ENCODE data around the gene MYH9. TPM values are rescaled to one million over a fixed set of nuclear protein-coding genes. Genes with fewer than 3 reads are reported as not detected.

MYH9 gene
- total RNA-seq, 1 donor from 2014 or later, result 1,853 TPM

DNA sequence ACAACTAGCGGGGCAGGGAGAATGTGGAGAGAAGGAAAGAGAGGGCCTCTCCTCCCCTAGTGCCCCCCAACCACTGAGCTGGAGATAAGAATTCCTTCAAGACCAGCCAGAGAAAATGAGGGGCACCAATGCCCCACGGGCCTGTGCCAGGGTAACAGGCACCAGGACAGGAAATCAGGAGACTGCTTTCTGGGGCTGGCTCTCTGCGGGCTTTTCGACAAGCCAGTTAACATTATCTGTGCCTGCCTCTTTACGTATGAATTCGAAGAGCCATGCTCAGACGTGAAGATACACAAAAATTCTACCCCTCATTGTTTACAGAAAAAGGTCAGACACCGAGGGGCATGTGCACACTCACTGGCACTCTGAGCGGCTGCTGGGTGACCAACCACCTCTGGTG, 52.1 kb downstream of the MYH9 start:
- H3K4me1 Mint-ChIP-seq (ENCODE audit: low read depth), result peaks cover 98% of the 10 kb centered on the region
- no peak overlapping the region for H3K4me3 Mint-ChIP-seq (ENCODE audit: unreplicated experiment)
- TF ChIP-seq, protein P1, sequence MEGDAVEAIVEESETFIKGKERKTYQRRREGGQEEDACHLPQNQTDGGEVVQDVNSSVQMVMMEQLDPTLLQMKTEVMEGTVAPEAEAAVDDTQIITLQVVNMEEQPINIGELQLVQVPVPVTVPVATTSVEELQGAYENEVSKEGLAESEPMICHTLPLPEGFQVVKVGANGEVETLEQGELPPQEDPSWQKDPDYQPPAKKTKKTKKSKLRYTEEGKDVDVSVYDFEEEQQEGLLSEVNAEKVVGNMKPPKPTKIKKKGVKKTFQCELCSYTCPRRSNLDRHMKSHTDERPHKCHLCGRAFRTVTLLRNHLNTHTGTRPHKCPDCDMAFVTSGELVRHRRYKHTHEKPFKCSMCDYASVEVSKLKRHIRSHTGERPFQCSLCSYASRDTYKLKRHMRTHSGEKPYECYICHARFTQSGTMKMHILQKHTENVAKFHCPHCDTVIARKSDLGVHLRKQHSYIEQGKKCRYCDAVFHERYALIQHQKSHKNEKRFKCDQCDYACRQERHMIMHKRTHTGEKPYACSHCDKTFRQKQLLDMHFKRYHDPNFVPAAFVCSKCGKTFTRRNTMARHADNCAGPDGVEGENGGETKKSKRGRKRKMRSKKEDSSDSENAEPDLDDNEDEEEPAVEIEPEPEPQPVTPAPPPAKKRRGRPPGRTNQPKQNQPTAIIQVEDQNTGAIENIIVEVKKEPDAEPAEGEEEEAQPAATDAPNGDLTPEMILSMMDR (IDR thresholded peaks at IDR 0.05), result no peak
- no peak for DNase-seq (ENCODE audit: low spot score)
- peaks cover 56% of the 10 kb centered on the region for H3K36me3 Mint-ChIP-seq (ENCODE audit: low read depth)
- no peaks in the 10 kb centered on the region for H3K9me3 Mint-ChIP-seq (ENCODE audit: low read depth)
- peak overlapping the region; percentile 98 for H3K27ac Mint-ChIP-seq (ENCODE audit: unreplicated experiment)
- no peaks in the 10 kb centered on the region for H3K27me3 Mint-ChIP-seq (ENCODE audit: low read depth)

DNA sequence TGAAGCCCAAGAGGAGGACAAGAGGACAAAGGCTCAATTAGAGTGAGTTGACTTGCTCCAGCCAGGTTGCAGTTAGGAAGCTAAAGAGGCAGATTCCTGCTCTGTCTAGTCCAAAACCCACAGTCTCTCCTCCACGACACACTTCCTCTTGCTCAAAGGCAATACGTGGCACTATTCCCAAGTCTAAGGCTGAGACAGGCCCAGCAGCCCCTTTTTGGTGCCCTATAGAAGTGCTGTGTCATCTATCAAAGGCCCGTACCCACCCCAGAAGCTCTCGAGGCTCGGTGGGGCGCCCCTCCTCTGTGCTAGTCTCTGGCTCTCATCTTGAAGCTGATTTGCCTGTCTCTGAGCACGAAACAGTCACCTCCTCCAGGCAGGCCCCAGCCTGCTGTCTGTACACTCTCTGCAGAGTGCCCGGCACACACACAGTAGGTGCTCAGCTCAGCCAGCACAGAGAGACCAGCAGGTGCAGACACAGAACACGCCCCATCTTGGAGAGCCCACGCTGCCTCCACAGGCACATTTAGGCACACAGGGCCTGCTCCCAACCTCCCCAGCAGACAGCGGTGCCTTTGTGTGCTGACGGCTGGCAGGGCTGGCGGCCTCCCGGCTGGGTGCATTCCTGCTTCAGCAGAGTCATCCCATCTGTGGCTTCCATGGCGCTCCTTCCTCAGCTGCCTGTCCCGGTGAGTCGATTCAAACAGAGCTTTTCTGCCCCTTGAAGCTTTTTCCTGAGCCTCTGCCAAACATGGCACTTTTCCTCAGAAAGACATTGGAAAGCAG, 52.8 kb downstream of the MYH9 start:
- peaks cover 99% of the 10 kb centered on the region for H3K4me1 Mint-ChIP-seq (ENCODE audit: low read depth)
- H3K27me3 Mint-ChIP-seq (ENCODE audit: low read depth), result no peaks in the 10 kb centered on the region
- TF ChIP-seq, protein P1 (IDR thresholded peaks at IDR 0.05), result no peak
- no peaks in the 10 kb centered on the region for H3K9me3 Mint-ChIP-seq (ENCODE audit: low read depth)
- peak overlapping the region; percentile 10 for H3K4me3 Mint-ChIP-seq (ENCODE audit: unreplicated experiment)
- H3K36me3 Mint-ChIP-seq (ENCODE audit: low read depth), result peaks cover 57% of the 10 kb centered on the region
- peak overlapping the region; percentile 98 for H3K27ac Mint-ChIP-seq (ENCODE audit: unreplicated experiment)
- DNase-seq (ENCODE audit: low spot score), result no peak

DNA sequence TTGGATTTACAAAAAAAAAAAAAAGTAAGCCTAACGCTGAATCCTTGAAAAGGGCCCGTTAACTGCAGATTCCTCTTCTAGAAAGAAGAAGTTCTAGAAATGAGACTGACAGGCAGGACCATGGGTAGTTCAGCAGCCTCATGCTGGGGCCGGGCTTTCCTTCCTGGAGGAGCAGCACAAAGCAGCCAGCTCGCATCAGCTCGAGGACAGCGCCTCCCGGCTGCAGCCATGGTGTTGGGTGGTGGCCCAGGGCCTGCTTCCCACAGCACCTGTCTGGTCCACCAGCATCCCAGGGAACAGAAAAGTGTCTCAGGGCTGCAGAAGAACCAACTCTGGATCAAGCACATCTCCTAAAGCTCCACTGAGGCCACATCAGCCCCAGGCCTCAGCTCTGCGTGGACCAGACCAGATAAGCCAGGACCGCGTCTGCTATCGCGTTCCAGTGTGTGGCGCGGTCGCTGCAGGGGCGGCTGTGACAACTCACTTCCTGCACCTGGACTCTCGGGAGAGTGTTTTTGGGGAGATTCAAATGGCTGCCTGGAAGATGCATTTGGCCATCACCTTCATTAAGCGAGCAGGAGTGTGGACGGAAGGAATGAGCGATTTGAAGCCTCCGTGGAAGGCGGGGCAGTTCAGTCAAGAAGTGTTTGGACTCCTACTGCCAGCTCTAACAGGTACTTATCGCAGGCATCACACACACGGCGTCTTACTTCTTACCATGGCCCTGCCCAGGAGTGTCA, 53.5 kb downstream of the MYH9 start:
- H3K27me3 Mint-ChIP-seq (ENCODE audit: low read depth), result no peaks in the 10 kb centered on the region
- no peak overlapping the region for H3K4me3 Mint-ChIP-seq (ENCODE audit: unreplicated experiment)
- no peaks in the 10 kb centered on the region for H3K9me3 Mint-ChIP-seq (ENCODE audit: low read depth)
- no peak for DNase-seq (ENCODE audit: low spot score)
- peaks cover 53% of the 10 kb centered on the region for H3K36me3 Mint-ChIP-seq (ENCODE audit: low read depth)
- H3K4me1 Mint-ChIP-seq (ENCODE audit: low read depth), result peaks cover 99% of the 10 kb centered on the region
- peak overlapping the region; percentile 98 for H3K27ac Mint-ChIP-seq (ENCODE audit: unreplicated experiment)
- TF ChIP-seq, protein P1 (IDR thresholded peaks at IDR 0.05), result peak; percentile 44

DNA sequence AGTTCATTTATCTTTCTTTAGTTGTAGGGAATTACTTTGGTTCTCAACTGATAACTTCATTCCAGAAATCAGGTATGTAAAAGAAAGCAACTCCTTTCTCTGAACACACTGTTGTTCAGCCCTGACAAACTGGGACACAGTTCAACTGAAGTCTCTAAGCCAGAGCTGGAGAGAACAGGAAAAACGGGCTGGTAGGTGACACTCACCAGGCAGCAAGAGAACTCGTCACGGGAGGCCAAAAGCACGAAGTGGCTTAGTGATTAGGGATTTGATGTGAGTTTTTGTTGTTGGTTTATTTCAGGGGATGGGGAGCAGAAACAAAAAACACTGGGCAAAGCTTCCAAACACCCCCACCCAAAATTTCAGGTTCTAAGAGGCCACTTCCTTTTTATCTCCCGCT, 54.1 kb downstream of the MYH9 start:
- H3K36me3 Mint-ChIP-seq (ENCODE audit: low read depth), result peaks cover 47% of the 10 kb centered on the region
- no peaks in the 10 kb centered on the region for H3K27me3 Mint-ChIP-seq (ENCODE audit: low read depth)
- peaks cover 99% of the 10 kb centered on the region for H3K4me1 Mint-ChIP-seq (ENCODE audit: low read depth)
- peak overlapping the region; percentile 98 for H3K27ac Mint-ChIP-seq (ENCODE audit: unreplicated experiment)
- DNase-seq (ENCODE audit: low spot score), result no peak
- no peak overlapping the region for H3K4me3 Mint-ChIP-seq (ENCODE audit: unreplicated experiment)
- H3K9me3 Mint-ChIP-seq (ENCODE audit: low read depth), result no peaks in the 10 kb centered on the region
- TF ChIP-seq, protein P1 (IDR thresholded peaks at IDR 0.05), result no peak

DNA sequence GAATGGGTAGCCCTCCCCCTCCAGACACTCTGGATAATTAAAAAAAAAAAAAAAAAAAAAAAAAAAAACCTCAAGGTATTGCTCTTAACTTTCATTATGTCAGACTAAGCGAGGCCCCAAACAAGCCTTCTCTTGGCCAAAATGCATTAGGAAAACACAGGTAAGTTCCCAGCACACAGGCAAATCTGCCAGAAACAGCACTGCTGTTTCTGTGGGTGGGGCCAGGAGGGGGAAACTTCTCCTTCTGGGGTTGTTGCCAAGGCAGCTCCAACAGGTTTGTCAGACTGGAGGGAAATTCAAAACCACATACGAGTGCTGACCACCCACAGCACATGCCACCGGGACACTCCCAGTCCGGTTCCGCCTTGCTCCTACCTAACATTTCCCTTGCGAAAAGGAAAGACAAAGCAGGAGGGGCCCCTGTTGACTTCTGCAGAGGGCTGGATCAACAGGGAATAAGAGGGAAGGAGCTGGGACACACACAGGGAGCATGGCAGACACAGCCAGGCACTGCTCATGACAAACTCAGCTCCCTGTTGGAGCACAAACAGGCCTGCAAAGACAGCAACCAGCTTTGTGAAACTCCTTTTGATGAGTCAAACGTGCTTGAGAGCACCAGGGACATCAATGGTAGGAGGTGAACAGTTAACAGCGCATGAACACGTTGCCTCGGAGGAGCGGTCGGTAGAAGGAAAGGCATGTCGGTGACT, 55.0 kb downstream of the MYH9 start:
- TF ChIP-seq, protein P1 (IDR thresholded peaks at IDR 0.05), result no peak
- H3K4me3 Mint-ChIP-seq (ENCODE audit: unreplicated experiment), result peak overlapping the region; percentile 43
- H3K27me3 Mint-ChIP-seq (ENCODE audit: low read depth), result no peaks in the 10 kb centered on the region
- peaks cover 47% of the 10 kb centered on the region for H3K36me3 Mint-ChIP-seq (ENCODE audit: low read depth)
- H3K27ac Mint-ChIP-seq (ENCODE audit: unreplicated experiment), result peak overlapping the region; percentile 98
- no peak for DNase-seq (ENCODE audit: low spot score)
- no peaks in the 10 kb centered on the region for H3K9me3 Mint-ChIP-seq (ENCODE audit: low read depth)
- H3K4me1 Mint-ChIP-seq (ENCODE audit: low read depth), result peaks cover 100% of the 10 kb centered on the region
